Keratinocyte (primary cell): ENCODE results near the gene DCLRE1A. TPM values are rescaled to one million over a fixed set of nuclear protein-coding genes. Genes with fewer than 3 reads are reported as not detected.

ENCODE experiments used
- DNase-seq: peaks from one replicate; pipeline ENCODE4 v3.0.0-alpha.2; 2011; ENCODE audit warnings: low read depth, missing footprints, low spot score
- FAIRE-seq: peaks from 2 replicates; lab custom pipeline; 2011; peaks lifted over from hg19 to GRCh38; lab: Jason Lieb, UNC
- H2AFZ ChIP-seq: 2 replicates; pipeline ENCODE4 v1.6.0; 2012; ENCODE audit warnings: low read length, control low read depth, inconsistent platforms; ENCODE audit not compliant: control insufficient read depth
- H3K27ac ChIP-seq: 2 replicates; pipeline ENCODE4 v1.5.1; 2011; ENCODE audit warnings: low read length; ENCODE audit not compliant: control insufficient read depth, insufficient read depth
- H3K27me3 ChIP-seq: 3 replicates; pipeline ENCODE4 v1.6.0; 2011; ENCODE audit warnings: low read length; ENCODE audit not compliant: control insufficient read depth, insufficient read depth; ENCODE audit errors: extremely low read depth
- H3K36me3 ChIP-seq, 2 experiments: 2 replicates in 1 of 2; 3 replicates in 1 of 2; pipeline ENCODE4 v1.5.1; 2011; ENCODE audit warnings: low read length in 2 of 2, mild to moderate bottlenecking in 1 of 2; ENCODE audit not compliant: control insufficient read depth in 2 of 2, insufficient read depth in 2 of 2; ENCODE audit errors: extremely low read depth in 1 of 2
- H3K4me1 ChIP-seq: 3 replicates; pipeline ENCODE4 v1.5.1; 2011; ENCODE audit warnings: low read length; ENCODE audit not compliant: control insufficient read depth, insufficient read depth; ENCODE audit errors: extremely low read depth
- H3K4me2 ChIP-seq: 3 replicates; pipeline ENCODE4 v1.6.0; 2011; ENCODE audit warnings: low read depth, low read length; ENCODE audit not compliant: control insufficient read depth, insufficient read depth; ENCODE audit errors: extremely low read depth
- H3K4me3 ChIP-seq, 3 experiments: fragments of 200-600 bp in 1 of 3; sonication (generic) in 1 of 3; 2 replicates in 2 of 3; 3 replicates in 1 of 3; pipeline ENCODE4 v1.5.1; 2011 to 2016; ENCODE audit warnings: low read length in 3 of 3, mild to moderate bottlenecking in 3 of 3, control low read depth in 2 of 3, inconsistent platforms in 1 of 3, low read depth in 1 of 3, mixed read lengths in 1 of 3, mixed run types in 1 of 3, moderate library complexity in 1 of 3; ENCODE audit not compliant: control insufficient read depth in 2 of 3, insufficient read depth in 2 of 3; ENCODE audit errors: extremely low read depth in 1 of 3
- H3K79me2 ChIP-seq: 2 replicates; pipeline ENCODE4 v1.6.0; 2012; ENCODE audit warnings: low read length; ENCODE audit not compliant: control insufficient read depth, insufficient read depth
- H3K9ac ChIP-seq: 3 replicates; pipeline ENCODE4 v1.6.0; 2011; ENCODE audit warnings: low read length; ENCODE audit not compliant: control insufficient read depth, insufficient read depth; ENCODE audit errors: extremely low read depth
- H3K9me1 ChIP-seq: 3 replicates; pipeline ENCODE4 v1.6.0; 2011; ENCODE audit warnings: low read length; ENCODE audit not compliant: control insufficient read depth, insufficient read depth; ENCODE audit errors: extremely low read depth
- H3K9me3 ChIP-seq: 2 replicates; pipeline ENCODE4 v1.5.1; 2012; ENCODE audit warnings: low read depth, low read length; ENCODE audit not compliant: control insufficient read depth
- H4K20me1 ChIP-seq: 3 replicates; pipeline ENCODE4 v1.6.0; 2011; ENCODE audit warnings: low read length; ENCODE audit not compliant: control insufficient read depth, insufficient read depth; ENCODE audit errors: extremely low read depth
- CTCF ChIP-seq, 3 experiments: IDR thresholded peaks in 1 of 3; conservative IDR thresholded peaks in 1 of 3; optimal IDR thresholded peaks in 1 of 3; 2 replicates in 2 of 3; 3 replicates in 1 of 3; pipeline versions ENCODE3 to v1.5.1; 2011; ENCODE audit warnings: low read length in 3 of 3, mild to moderate bottlenecking in 3 of 3, moderate library complexity in 2 of 3, control low read depth in 1 of 3, inconsistent platforms in 1 of 3; ENCODE audit not compliant: insufficient read depth in 2 of 3; ENCODE audit errors: extremely low read depth in 1 of 3
- EZH2 ChIP-seq: IDR thresholded peaks from one replicate; pipeline ENCODE4 v1.6.1; 2012; ENCODE audit warnings: inconsistent platforms, mild to moderate bottlenecking, low read length, moderate library complexity
- dilution Hi-C: fragments of 300-500 bp; cut with MboI; formaldehyde crosslinking; loops from one replicate; pipeline ENCODE4 v1.7.0; 2020; ENCODE audit warnings: low sequenced_read_pairs; ENCODE audit not compliant: extremely low pct_ligation_motif_present
- polyA plus RNA-seq, 5 experiments: library from polyadenylated mRNA; depleted of rRNA in 3 of 5; stranded (reverse) in 3 of 5; stranded (forward) in 1 of 5; unstranded in 1 of 5; fragments of >200 nt; gene quantifications; 1 replicate in 1 of 5; 2 replicates in 3 of 5; 3 replicates in 1 of 5; pipeline versions ENCODE4 v1.2.1 to v1.2.3, GENCODE V29; 2011 to 2012; ENCODE audit warnings: missing spikeins in 2 of 5, low read depth in 1 of 5, low replicate concordance in 1 of 5

The DCLRE1A gene
- polyA plus RNA-seq, 1 donor (not counting 4 experiments of a cell fraction or from before 2014, with no cell fraction given): 6.5 TPM

- no peaks in the 10 kb centered on the region for H3K36me3 ChIP-seq
- no peak overlapping the region for H3K9ac ChIP-seq
- H3K79me2 ChIP-seq: peaks cover 2% of the 10 kb centered on the region
- no peak overlapping the region for H3K4me3 ChIP-seq
- no peaks in the 10 kb centered on the region for H3K9me1 ChIP-seq
- no peaks in the 10 kb centered on the region for H3K4me1 ChIP-seq
- DNase-seq (no peak), FAIRE-seq (no peak)
- H3K27me3 ChIP-seq: no peaks in the 10 kb centered on the region
- H3K9me3 ChIP-seq: peaks cover 2% of the 10 kb centered on the region
- no peaks in the 10 kb centered on the region for H4K20me1 ChIP-seq
- no peak overlapping the region for H3K27ac ChIP-seq
- no peak for TF ChIP-seq EZH2
- TF ChIP-seq CTCF (optimal IDR thresholded peaks at IDR 0.05 in 1 of 3, IDR thresholded peaks at IDR 0.05 in 1 of 3, conservative IDR thresholded peaks at IDR 0.05 in 1 of 3; ENCODE audit: extremely low read depth in 1 of 3, insufficient read depth in 2 of 3, low read length in 3 of 3): no peak
- H3K4me2 ChIP-seq: no peak overlapping the region
- H2AFZ ChIP-seq: no peak overlapping the region
- dilution Hi-C loops: no loop called here
Measured at GRCh38 chr10:113876461-113876860, 22.6 kb upstream of the DCLRE1A start.

DNA sequence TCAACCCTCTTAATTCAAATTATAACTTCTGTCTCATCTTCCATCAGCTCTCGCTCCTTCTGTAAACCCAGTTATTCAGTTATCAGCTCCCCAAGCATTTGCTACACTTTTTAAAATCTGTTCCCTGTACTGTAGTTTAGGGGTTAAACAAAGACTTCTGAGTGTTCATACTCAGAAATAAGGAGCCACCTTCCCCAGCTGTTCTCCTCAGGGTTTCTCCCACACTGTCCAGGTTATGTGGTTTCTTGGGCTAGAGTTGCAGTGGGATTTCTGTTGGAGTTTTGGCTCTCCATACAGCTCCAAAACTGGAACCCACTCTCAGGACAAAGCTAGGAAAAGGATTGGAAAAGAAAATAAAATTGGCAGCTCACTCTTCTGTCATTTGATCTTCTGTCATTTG is 21.3 kb upstream of the DCLRE1A start:
- Histone ChIP-seq H3K9me1 (no peaks in the 10 kb centered on the region), H3K4me2 (no peak overlapping the region), H3K79me2 (peaks cover 2% of the 10 kb centered on the region), H3K36me3 (no peaks in the 10 kb centered on the region), H3K27me3 (no peaks in the 10 kb centered on the region), H3K4me1 (no peaks in the 10 kb centered on the region), H4K20me1 (no peaks in the 10 kb centered on the region), H2AFZ (no peak overlapping the region), H3K9ac (no peak overlapping the region), H3K4me3 (no peak overlapping the region), H3K9me3 (peaks cover 2% of the 10 kb centered on the region), H3K27ac (no peak overlapping the region)
- dilution Hi-C loops: no loop called here
- TF ChIP-seq EZH2 (no peak), CTCF (optimal IDR thresholded peaks at IDR 0.05 in 1 of 3, IDR thresholded peaks at IDR 0.05 in 1 of 3, conservative IDR thresholded peaks at IDR 0.05 in 1 of 3; ENCODE audit: extremely low read depth in 1 of 3, insufficient read depth in 2 of 3, low read length in 3 of 3) (no peak)
- no peak for DNase-seq
- no peak for FAIRE-seq
